Activated CD8-positive, alpha-beta memory T cell treated with anti-CD3 and anti-CD28 coated beads for 1 hour (primary cell): ENCODE data around the gene GRB7.
"Not testable (repeated sequence)": the region's sequence is repeated elsewhere in the genome, so short reads cannot be mapped to it uniquely, and the experiment has no call there.

Source experiments
- DNase-seq, 2 donors: peaks; one replicate each; pipeline ENCODE4 v3.0.0-alpha.2; 2020; ENCODE audit warnings: low read depth in 1 of 2; ENCODE audit errors: extremely low read depth in 1 of 2

GRB7 gene

DNA sequence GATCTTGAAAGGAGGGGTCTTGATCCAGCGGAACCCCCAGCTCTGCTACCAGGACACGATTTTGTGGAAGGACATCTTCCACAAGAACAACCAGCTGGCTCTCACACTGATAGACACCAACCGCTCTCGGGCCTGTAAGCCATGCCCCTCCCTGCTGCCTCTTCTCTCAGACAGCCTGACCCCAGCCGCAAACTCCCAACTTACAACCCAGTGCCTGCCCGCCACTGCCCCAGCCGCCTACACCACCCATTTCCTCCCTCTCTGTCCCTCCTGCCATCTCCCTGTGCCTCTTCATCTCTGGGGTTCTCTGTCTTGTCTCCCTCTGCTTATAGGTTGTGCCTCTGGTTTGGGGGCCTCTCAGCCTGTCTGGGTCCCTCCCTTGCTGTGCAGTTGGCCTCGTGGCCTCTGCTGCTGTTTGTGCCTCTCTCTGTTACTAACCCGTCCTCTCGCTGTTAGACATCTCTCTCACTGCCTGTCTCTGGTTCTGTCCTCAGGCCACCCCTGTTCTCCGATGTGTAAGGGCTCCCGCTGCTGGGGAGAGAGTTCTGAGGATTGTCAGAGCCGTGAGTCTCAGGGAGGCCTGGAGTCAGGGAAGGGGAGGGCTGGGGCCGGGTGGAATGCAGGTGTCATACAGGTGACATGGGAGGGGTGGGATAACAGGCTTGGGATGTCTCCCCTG is 28.3 kb upstream of the GRB7 start:
- DNase-seq: no peak

DNA sequence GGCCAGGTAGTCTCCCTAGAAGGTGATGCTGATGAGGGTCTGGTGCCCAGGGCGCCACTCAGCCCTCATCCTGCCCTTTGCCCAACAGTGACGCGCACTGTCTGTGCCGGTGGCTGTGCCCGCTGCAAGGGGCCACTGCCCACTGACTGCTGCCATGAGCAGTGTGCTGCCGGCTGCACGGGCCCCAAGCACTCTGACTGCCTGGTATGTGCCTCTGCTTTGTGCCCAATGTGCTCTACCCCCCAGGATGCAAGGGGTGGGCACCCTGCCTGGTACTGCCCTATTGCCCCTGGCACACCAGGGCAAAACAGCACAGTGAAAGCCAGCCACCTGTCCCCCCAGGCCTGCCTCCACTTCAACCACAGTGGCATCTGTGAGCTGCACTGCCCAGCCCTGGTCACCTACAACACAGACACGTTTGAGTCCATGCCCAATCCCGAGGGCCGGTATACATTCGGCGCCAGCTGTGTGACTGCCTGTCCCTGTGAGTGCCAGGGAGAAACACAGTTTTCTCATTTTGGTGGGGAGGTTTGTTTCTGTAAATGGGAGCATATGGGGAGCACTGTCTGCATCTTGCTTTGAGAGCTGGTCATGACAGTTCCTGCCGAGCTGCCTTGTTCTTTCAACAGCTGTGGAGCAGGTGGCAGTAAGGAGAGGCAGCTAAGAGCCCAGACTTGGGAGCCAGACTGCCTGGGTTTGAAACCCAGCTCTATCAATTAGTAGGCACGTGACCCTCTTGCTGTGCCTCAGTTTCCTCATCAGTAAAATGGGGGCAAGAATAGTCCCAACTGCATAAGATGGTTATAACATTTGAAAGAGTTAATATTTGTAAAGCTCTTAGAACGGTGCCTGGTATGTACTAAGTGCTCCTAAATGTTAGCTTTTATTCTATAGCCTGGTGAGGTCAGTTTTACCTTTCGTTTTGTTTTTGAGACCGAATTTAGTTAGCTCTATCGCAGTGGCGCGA is 27.5 kb upstream of the GRB7 start:
- no peak for DNase-seq

DNA sequence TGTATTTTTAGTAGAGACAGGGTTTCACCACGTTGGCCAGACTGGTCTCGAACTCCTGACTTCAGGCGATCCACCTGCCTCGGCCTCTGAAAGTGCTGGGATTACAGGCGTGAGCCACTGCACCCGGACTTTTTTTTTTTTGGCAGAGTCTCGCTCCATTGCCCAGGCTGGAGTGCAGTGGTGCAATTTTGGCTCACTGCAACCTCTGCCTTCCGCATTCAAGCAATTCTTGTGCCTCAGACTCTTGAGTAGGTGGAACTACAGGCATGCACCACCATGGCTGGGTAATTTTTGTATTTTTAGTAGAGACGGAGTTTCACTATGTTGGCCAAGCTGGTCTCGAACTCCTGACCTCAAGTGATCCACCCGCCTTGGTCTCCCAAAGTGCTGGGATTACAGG is 26.7 kb upstream of the GRB7 start:
- not testable (repeated sequence) for DNase-seq

- DNase-seq: no peak
Observed at GRCh38 chr17:39711851-39712250, 25.9 kb upstream of the GRB7 start.

DNA sequence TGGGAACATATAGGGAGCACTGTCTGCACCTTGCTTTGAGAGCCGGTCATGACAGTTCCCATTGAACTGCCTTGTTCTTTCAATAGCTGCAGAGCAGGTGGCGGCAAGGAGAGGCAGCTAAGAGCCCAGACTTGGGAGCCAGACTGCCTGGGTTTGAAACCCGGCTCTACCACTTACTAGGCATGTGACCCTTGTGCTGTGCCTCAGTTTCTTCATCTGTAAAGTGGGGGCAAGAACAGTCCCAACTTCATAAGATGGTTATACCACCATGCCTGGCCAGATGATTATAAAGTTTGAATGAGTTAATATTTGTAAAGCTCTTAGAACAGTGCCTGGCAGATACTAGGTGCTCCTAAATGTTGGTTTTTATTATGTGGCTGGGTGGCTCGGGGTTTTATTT is 23.5 kb upstream of the GRB7 start:
- no peak for DNase-seq

- DNase-seq: no peak
Observed at GRCh38 chr17:39715375-39716072, 22.2 kb upstream of the GRB7 start.

DNA sequence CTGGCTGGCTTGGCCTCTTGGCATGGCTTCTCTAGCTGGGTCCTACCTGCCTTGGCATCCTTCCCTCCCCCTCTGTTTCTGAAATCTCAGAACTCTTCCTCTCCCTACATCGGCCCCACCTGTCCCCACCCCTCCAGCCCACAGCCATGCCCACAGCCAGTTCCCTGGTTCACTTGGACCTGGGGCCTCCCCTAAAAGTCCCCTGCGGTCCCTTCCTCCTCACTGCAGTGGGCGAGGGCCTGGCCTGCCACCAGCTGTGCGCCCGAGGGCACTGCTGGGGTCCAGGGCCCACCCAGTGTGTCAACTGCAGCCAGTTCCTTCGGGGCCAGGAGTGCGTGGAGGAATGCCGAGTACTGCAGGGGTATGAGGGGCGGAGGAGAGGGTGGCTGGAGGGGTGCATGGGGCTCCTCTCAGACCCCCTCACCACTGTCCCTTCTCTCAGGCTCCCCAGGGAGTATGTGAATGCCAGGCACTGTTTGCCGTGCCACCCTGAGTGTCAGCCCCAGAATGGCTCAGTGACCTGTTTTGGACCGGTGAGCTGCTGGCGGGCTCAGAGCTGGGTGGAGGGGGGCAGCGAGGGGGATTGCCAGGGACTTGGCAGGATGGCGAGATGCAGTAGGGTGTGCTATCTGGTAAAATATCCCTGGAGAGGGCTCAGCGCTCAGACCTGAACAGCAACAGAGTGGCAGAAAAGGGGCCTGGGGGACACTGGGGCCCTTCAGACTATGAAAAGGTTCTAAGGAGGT is 21.5 kb upstream of the GRB7 start:
- no peak for DNase-seq

DNA sequence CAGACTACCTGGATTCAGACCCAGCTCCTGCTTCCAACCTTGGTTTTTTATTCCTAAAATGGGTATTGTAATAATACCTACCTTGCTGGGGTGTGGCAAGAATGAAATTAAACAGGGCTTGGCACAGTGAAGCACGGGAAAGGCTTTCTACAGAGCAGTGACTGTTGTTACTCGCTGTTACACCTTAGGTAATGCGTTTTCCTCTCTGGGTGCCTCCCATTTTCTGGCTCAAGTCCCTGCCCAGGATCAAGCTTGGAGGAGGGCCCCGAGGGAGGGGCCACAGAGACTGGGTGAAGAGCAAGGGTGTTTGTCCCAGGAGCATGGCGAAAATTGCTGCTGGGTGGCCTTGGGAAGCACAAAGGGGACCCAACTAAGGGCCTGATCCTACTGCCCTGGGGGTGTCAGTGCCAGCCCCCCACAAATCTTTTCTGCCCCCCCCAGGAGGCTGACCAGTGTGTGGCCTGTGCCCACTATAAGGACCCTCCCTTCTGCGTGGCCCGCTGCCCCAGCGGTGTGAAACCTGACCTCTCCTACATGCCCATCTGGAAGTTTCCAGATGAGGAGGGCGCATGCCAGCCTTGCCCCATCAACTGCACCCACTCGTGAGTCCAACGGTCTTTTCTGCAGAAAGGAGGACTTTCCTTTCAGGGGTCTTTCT is 20.7 kb upstream of the GRB7 start:
- no peak for DNase-seq

- DNase-seq: no peak
Observed at GRCh38 chr17:39717660-39718059, 20.1 kb upstream of the GRB7 start.

GRCh38 chr17:39719563-39720355 is 18.0 kb upstream of the GRB7 start:
- DNase-seq: no peak

DNA sequence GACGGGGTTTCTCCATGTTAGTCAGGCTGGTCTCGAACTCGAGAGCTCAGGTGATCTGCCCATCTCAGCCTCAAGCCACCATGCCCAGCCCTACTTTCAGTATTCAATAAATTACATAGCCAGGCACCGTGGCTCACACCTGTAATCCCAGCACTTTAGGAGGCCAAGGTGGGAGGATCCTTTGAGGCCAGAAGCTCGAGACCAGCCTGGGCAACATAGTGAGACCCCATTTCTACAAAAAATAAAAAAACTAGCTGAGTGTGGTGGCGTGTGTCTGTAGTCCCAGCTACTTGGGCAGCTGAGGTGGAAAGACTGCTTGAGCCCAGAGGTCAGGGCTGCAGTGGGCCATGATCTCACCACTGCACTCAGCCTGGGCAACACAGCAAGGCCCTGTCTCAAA is 15.6 kb upstream of the GRB7 start:
- no peak for DNase-seq

- no peak for DNase-seq
Observed at GRCh38 chr17:39722965-39723848, 14.5 kb upstream of the GRB7 start.

DNA sequence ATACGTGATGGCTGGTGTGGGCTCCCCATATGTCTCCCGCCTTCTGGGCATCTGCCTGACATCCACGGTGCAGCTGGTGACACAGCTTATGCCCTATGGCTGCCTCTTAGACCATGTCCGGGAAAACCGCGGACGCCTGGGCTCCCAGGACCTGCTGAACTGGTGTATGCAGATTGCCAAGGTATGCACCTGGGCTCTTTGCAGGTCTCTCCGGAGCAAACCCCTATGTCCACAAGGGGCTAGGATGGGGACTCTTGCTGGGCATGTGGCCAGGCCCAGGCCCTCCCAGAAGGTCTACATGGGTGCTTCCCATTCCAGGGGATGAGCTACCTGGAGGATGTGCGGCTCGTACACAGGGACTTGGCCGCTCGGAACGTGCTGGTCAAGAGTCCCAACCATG is 13.0 kb upstream of the GRB7 start:
- DNase-seq: no peak

DNA sequence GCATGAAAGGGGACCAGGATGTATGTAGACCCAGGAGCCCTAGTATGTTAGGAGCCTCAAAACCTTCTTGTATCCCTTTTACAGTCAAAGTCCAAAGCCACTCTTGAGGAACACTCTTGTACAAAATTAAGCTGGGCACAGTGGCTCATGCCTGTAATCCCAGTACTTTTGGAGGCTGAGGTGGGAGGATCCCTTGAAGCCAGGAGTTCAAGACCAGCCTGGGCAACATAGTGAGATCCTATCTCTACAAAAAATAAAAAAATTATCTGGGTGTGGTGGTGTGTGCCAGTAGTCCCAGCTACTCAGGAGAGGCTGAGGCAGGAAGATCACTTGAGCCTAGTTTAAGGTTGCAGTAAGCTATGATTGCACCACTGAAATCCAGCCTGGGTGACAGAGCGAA is 11.8 kb upstream of the GRB7 start:
- not testable (repeated sequence) for DNase-seq

DNA sequence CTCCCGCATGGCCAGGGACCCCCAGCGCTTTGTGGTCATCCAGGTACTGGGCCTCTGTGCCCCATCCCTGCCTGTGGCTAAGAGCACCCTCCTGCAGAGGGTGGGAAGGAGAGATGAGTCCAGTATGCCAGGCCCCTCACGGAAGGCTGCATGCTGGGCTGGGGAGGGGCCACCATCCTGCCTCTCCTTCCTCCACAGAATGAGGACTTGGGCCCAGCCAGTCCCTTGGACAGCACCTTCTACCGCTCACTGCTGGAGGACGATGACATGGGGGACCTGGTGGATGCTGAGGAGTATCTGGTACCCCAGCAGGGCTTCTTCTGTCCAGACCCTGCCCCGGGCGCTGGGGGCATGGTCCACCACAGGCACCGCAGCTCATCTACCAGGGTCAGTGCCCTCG is 11.1 kb upstream of the GRB7 start:
- DNase-seq: no peak

DNA sequence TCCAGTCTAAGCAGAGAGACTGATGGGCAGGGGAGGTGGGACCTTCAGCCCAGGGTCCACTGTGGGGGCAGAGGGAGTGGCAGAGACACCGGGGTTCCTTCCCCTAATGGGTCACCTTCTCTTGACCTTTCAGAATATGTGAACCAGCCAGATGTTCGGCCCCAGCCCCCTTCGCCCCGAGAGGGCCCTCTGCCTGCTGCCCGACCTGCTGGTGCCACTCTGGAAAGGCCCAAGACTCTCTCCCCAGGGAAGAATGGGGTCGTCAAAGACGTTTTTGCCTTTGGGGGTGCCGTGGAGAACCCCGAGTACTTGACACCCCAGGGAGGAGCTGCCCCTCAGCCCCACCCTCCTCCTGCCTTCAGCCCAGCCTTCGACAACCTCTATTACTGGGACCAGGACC is 10.2 kb upstream of the GRB7 start:
- no peak for DNase-seq

DNA sequence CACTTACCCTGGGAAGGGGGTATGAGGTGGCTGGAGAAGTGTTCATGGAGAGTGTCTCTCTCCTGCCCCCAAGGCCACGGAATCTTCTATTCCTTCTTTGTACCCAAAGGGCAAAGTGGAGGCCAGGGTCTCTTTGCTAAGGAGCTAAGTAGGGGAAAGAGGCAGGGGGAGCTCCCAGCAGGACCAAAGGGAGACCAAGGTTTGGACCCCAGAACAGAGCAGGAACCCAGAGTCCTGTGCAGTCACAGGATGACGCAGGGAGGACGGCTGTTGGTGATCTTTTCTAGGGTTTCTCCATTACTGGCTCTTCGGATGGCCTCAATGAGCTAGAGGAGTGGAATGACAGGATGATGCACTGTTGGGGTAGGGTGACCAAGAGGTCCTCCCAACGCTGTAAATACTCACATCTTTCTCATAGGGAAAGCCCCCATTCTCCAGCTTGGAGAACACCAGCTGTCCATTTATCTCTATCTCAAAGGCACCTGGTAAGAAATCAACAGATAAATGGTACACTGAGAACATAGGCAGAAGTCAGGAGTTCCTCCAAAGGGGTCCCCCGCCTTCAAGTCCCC is 8.4 kb upstream of the GRB7 start:
- DNase-seq: no peak
